Activated CD4-positive, CD25-positive, alpha-beta regulatory T cell treated with anti-CD3 and anti-CD28 coated beads, Interleukin-2, amount 50 U/mL, for 24 hours (primary cell): ENCODE data around the gene MSH5.
"Not testable (repeated sequence)": the region's sequence is repeated elsewhere in the genome, so short reads cannot be mapped to it uniquely, and the experiment has no call there.

Experiments used
- ATAC-seq, 2 donors: fragments of 150-1000 bp; cut with Tn5 transposase; one replicate each; pipeline ENCODE4 v1.10.0; 2021; ENCODE audit warnings: mild to moderate bottlenecking in 1 of 2, moderate library complexity in 1 of 2

Gene MSH5

DNA sequence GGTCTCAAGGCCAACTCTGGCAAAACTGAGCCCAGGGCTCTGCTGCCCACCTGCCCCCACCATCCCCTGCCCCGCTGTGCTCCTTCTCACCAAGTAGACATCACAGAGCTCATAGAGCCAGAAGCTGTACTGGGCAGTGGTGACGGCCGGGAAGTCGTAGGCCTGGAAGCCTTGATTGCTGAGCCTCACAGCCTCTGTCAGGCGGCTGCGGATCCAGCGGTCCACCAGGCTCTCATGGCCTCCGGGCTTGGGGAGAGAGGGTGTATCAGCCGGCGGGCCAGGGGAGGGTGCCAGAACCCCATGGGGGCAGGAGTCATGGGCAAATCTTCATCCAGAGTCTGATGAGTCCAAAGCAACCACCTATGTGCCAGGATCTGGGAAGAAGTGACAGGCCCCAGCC, 40.1 kb downstream of the MSH5 start:
- ATAC-seq, result no peak

DNA sequence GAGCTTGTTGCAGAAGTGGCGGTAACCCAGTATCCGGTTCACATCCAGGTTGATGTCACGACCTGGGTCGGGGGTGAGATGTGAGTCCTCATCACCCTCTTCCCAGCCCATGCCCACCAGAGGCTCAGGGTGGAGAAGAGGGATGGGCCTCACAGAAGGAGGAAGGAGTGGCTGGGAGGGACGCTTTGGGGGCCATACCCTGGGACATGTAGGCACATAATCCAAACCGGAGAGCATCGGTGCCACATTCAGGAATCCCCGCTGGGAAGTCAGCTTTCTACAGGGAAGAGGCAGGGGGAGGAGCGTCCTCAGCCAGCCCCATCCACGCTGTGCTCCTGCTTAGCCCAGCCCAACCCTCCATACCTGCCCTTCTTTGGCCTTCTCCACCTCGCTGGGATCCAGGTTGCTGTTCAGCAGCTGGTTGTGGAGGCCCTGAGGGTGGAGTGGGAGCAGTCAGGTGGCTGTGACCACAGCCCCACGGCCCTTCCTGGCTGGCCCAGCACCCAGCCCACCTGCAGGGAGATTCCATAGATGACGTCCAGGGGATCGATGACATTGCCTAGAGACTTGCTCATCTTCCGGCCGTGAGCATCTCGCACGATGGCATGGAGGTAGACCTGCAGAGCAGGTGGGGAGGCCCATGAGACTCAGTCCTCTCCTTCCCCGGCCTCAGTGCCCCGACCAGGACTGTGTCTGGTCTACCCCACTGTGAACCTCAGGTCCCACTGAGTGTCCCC, 40.9 kb downstream of the MSH5 start:
- ATAC-seq, result no peak

DNA sequence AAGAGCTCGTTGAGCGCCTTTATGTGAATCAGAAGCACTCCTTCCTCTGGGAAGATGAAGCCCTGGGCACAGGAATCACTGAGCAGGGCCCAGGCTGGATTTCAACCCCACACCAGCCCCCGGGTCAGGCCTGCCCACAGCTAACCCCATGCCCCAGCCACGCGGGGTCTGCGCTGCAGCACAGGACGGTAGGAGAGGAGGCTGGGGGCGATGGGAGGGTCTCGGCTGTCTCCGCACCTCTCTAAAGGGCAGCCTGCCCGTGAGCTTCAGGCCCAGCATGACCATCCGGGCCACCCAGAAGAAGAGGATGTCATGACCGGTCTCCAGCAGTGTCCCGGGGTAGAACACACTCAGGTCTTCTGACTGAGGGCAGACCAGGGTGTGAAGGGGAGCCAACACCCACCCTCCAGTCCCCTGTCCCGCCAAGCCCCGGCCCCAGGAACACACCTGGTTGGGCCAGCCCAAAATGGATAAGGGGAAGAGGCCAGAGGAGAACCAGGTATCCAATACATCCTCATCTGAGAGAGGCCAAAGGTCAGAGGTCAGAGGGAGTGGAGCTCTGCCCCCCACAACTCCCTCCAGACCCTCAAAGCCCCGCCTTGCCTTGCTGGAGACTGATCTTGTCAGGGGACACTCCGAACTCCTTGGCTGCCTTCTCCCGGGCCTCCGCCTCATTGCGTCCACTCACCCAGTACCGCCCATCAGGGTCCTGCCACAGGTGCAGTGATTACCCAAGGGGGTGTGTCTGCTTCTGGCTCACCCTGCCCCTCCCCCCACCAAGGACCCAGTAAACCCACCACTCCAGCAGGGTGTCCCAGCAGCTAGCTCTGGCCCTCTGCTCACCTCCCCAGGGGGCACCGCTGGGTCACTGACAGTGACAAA, 41.7 kb downstream of the MSH5 start:
- no peak for ATAC-seq

DNA sequence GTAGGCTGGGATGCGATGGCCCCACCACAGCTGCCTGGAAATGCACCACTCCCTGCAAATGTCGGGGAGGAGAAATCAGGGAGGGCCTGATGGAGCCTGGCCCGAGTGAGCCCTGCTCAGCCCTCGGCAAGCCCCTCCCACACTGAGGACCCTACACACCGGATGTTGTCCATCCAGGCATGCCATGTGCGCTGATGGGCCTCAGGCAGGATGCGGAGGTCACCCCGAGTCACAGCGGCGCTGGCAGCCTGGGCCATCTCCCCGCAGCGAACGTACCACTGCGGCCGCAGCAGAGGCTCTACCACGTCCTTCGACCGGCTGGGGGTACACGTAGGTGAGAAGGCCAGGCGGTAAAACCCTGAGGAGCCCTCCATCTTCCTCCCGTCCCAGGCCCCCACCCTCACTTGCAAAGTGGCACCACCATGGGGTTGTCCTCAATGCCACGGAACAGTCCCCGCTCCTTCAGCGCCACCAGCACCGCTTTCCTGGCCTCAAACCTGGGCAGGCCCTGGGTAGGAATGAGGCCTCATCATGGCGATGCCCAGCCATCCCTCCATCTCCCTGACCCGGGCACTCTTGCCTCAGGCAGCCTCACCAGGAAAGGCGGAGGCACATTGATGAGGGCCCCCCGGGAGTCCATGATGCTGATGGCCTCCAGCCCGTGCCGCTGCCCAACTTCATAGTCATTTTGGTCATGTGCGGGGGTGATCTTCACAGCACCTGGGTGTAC, 42.5 kb downstream of the MSH5 start:
- no peak for ATAC-seq

DNA sequence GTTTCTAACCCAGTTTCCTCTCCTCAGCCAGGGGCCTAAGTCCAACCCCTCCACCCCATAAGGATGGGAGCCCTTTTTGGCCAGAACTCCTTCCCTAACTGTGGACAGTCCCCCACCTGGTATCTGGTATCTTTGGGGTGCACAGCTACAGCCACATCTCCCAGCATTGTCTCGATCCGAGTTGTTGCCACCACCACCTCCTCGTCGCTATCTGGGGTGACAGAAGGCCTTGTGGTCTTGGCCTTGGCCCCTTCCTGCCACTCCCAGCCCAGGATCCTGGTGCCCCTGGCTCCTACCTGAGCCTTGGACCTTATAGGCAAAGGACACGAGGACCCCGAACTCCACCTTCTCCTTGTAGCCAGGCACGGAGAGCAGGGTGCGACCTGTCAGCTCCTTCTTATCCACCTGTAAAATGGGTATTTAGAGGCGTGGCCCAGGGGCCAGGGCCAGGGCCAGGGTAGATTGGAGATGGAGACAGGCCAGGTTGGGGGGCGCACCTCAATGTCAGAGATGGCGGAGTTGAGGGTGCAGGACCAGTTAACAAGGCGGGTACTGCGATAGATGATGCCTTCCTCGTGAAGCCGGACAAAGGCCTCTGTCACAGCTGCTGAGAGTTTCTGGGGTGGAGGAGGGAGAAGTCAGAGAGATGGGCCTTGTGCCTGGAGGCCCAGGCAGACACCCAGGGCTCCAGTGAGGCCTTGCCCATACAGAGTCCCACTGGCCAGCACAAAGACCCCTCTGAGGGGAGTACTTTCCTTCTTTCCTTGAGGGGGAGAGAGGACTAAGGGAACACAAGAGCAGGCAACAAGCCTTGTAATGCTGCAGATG, 44.5 kb downstream of the MSH5 start:
- ATAC-seq, result no peak

DNA sequence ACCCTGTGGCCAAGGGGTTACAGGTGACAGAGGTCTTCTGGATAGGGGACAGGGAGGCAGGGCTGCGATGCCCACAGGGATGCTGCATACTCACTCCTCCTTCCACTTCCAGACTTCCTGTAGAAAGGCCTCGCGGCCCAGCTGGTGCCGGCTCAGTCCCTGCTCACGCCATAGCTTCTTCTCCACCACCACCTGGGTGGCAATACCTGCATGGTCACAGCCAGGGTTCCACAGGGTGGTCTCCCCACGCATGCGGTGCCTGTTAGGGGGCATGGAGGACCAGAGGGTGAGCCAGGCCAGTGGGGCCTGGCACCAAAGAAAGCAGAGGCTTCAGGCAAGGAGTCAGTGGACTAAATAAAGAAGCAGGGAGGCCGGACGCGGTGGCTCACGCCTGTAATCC, 45.7 kb downstream of the MSH5 start:
- no peak for ATAC-seq

DNA sequence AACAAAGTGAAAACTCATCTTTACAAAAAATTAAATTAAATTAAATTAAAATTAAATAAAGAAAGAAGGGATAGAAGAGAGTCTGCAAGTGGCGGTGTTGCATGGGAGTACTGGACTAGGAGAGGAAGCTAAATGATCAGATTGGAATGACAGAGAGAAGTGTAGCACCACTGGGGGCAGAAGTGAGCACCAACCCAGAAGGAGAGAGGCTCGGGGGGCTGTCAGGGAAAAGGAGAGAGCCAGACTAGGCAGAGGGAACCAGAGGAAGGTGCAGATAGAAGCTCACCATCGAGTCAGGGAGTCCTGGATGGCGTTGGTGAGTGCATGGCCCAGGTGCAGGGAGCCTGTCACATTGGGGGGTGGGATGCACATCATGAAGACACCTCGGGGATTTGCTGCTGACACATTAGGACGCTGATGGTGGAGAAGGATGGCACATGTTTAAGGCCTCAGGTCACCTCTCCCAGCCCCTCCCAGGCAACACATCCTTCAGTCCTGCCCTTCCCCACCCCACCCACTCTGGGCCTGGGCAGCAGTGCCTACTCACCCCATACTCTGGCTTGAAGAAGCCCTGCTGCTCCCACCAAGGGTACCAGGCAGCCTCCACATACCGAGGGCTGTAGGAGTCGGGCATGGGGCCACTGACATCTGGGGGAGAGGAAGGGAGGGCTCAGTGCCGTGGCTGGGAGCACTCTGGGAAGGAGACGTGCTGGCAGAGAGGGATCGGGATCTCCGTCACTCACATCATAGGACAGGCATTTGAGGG, 51.7 kb downstream of the MSH5 start:
- ATAC-seq, result no peak

DNA sequence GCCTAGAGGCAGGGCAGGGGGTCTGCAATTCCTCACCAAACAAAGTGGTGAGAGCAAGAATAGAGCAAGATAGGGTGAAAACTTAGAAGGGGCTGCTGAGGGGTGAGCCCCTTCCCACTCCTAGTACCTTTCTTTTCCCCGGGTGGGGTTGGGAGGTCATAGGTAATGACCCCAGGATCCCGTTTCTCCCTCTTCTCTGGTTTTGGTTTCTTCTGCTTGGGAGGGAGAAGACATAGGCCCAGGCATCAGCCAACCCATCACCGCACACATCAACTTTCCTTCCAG, 52.2 kb downstream of the MSH5 start:
- ATAC-seq, result no peak

DNA sequence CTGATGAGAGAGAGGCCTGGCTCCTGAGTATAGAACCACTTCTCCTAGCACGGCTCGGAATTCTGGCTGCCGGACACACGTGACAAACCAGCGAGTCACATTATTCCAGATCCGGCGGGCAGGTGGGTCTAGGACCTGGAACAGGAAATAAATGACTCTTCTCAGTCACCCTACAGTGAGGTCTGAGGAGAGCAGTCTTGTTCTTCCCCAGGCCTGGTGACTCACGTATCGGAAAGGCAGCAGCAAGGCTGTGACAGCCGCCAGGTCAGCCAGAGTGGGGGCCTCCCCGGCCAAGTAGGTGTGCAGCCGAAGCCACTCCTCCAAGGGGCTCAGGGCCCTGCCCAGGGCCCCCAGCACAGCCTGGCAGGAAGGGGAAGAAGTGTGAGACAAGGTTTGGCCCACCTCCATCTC, 53.0 kb downstream of the MSH5 start:
- ATAC-seq, result peak in 1 of 2 donors; percentile 36

DNA sequence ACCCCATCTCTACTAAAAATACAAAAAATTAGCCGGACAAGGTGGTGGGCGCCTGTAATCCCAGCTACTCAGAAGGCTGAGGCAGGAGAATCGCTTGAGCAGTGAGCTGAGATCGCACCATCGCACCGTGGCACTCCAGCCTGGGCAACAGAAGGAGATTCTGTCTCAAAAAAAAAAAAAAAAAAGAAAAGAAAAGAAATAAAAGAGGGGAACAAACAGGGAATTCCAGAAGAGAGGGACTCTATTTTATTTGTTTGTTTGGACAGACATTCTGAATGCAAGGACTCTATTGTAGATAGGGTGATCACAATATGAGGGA, 54.1 kb downstream of the MSH5 start:
- not testable (repeated sequence) for ATAC-seq

DNA sequence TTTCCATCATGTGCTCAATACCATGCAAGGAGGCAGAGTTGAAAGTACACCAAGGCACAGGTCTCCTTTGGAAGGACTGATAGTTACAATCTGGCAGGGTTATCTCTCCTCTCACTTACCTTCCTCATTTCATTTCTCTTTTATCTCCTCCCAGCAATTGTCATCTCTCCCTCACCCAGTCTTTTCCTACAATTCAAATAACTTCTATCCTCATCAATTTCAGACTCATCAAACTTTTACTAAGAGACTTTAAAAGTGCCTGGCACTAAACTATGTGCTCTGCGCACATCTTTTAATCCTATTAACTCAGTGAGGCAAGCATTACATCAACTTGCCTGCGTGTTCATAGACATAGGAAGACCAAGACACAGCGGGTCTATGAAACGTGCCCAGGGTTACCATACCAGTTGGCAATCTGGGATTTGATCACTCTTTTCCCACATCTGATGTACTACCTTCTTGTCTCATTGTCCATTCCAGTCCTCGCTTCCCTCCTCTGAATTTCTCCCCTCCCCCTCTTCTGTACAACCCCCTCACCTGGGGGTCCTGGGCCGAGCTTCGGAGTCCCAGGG, 54.6 kb downstream of the MSH5 start:
- no peak for ATAC-seq

DNA sequence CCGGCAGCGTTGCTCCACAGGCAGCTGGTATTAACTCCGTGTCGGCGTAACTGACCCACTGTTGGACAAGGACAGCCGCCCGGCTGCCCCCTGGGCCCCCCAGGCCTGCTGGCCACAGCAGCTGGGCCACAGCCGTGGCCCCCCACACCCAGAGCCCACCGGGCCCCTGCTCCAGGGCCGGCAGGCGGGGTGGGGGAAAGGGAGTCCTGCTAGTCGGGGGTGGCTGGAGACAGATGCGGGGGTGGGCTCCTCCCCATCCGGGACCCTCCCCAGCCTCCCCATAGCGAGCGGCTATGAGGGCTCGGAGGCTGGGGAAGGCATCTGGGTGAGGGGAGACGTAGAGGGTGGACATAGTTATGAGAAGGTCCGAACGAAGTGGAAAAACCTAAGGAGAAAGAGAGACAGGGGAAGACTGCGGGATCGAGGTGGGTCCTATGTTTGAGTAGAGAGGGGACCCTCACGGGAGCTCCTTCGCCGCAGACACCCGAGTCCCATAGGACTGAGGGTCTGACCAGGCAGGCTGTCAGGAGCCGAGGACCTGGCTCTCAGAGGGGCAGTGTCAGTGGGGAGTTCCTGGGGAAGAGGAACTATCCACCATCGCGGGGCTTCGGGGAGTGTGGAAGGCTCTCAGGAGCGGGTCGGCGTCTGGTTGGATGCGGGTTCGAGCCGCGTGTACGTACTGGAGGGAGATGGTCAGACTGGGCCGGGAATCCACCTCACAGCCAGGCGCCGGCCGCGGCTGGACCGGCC, 55.2 kb downstream of the MSH5 start:
- ATAC-seq, result peak; percentile 25 to 32

DNA sequence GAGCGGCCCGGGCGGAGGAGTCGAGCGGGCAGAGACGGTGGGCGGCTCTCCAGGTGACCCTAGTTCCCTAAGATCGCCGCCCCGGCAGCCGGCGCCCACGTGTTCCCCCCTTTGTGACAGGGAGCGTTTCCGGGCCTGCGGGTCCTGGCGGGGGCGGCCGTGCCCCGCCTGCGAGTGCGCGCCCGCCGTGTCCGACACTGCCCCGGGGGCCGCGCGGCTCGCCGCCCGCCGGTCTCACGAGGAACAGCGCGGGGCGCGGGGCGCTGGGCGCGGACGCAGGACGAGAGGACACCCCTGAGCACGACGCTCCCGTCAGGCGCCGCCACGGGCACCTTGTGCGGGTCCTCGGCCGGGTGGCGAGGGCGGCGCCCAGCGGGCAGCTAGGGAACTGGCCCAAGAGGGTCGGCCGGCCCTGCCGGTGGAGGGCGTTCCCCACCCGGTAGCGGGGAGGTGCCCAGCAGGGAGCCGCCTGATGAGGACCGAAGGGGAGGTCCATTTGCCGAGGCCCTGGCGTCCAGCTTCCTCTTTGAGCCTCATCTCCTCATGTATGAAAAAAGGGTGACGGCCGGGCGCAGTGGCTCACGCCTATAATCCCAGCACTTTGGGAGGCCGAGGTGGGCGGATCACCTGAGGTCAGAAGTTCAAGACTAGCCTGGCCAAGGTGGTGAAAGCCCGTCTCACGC, 56.0 kb downstream of the MSH5 start, which contains the start of gene VARS1:
VARS1 (minus strand) TSS at position 137 of the 683 bp plus-strand sequence. CDS start 535 bp downstream, outside the sequence.
- ATAC-seq, result peak; percentile 86 to 88

DNA sequence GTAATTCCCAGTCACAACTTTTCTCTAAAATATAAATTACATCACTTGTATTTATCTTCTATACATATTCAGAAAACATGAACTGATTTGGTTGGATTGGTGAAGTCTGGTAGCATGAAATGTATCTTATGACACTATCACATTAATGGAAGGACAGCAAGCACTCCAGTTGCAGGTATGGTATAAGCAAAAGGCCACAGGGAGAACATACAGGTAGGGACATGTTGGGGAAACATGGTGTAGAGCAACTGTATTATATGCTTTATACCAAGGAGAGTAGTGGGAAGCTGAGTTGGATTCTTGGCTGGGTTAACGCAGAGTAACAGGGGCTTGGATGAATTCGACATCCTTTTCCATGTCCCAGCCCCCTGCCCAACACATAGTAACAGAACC, 57.2 kb downstream of the MSH5 start:
- no peak for ATAC-seq

DNA sequence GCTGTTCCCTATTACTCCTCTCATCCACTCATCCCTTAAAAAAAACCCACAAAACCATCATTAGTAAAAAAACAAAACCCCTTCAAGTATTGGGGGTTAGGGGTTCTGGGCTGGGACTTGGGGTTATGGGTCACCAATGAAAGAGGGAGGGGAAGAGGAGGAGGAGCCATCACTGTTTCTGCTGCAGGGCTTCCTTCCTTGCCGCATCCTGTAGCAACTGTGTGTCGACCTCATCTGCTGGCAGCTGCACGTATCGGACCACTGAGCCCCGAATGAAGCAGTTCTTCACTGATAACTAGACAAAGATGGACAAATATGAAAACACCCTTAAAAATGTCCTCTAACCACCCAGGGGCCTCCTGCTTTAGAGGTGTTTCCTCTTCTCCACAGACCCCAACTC, 57.8 kb downstream of the MSH5 start:
- ATAC-seq, result no peak

DNA sequence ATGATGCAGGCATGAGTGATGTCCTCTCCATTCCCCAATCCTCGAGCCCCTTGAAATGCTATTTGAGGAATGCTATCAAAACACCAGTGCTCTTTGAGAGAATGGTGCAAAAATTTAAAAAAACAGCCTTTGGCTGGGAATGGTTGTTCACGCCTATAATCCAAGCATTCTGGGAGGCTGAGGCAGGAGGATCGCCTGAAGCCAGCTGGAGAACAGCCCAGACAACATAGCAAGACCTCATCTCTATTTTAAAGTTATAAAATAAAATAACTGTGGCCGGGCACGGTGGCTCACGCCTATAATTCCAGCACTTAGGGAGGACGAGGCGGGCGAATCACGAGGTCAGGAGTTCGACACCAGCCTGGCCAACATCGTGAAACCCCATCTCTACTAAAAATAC, 60.0 kb downstream of the MSH5 start:
- no peak for ATAC-seq

DNA sequence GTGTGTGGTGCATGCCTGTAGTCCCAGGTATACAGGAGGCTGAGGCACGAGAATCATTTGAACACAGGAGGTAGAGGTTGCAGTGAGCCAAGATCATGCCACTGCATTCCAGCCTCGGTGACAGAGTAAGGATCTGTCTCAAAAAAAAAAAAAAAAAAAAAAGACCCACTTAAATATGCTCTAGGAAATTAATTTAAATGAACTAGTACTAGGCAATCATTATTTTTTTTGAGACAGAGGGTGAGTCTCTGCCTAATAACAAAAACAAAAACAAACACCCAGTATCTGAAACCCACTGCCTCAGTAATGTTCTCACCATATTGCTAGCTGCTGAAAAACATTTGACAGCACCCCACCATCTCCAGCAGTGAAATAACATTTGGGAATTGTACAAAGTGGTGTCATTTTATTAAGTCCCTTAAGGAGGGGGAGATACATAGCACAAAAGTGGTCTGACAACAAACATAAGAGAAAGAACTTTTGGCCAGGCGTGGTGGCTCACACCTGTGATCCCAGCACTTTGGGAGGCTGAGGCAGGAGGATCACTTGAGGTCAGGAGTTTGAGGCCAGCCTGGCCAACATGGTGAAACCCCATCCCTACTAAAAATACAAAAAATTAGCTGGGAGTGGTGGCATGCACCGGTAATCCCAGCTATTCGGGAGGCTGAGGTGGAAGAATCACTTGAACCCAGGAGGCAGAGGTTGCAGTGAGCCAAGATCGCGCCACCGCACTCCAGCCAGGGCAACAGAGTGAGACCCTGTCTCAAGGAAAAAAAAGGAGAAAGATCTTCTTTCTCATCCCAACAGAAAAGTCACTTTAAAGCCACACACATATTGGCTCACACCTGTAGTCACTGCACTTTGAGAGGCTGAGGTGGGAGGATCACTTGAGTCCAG, 61.5 kb downstream of the MSH5 start:
- ATAC-seq, result not testable (repeated sequence)

DNA sequence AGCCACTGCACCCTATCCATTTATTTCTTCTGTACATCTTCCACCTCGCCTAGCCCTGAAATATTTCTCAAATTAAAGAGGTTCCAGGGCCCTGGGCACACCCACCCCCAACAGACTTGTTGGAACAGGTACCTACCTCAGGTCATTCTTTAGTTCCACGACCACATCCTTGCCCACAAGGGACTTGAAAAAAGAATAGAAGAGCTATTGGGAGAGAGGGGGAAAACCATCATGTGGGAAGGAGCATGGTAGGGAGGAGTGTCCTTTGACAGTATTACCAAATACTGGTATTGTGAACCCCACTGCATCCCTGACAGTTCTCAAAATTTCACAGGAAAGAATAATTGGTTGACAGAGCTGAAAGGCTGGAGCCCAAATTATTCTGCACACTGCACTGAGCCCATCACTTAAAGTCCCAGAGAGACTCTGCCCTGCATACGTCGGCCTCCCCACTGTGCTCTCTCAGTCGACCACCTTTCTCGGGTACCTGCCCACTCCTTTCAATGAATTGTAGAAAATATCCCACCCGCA, 66.2 kb downstream of the MSH5 start:
- ATAC-seq, result peak; percentile 6 to 18
